Neural progenitor cell (in vitro differentiated cells): ENCODE results near the gene GABRE. TPM values are rescaled to one million over a fixed set of nuclear protein-coding genes. Genes with fewer than 3 reads are reported as not detected.
"Not testable (repeated sequence)": the region's sequence is repeated elsewhere in the genome, so short reads cannot be mapped to it uniquely, and the experiment has no call there.

ENCODE experiments used
- DNase-seq: peaks from one replicate; pipeline ENCODE4 v3.0.0-alpha.2; 2016; ENCODE audit warnings: low spot score
- H2AFZ ChIP-seq: fragments of 200-600 bp; sonication (generic); replicated peaks from 2 replicates; pipeline ENCODE4 v1.6.1; 2016; ENCODE audit warnings: antibody characterized with exemption
- H3F3A ChIP-seq: fragments of 200-600 bp; sonication (generic); 2 replicates; pipeline ENCODE4 v1.6.1; 2016; ENCODE audit warnings: antibody characterized with exemption, low read depth
- H3K27ac ChIP-seq: fragments of 200-600 bp; sonication (generic); 2 replicates; pipeline ENCODE4 v1.5.1; 2016; ENCODE audit warnings: mild to moderate bottlenecking
- H3K27me3 ChIP-seq: fragments of 200-600 bp; sonication (generic); 2 replicates; pipeline ENCODE4 v1.6.1; 2016; ENCODE audit warnings: mild to moderate bottlenecking, moderate library complexity
- H3K36me3 ChIP-seq: fragments of 200-600 bp; sonication (generic); 2 replicates; pipeline ENCODE4 v1.5.1; 2016
- H3K4me1 ChIP-seq: fragments of 200-600 bp; sonication (generic); 2 replicates; pipeline ENCODE4 v1.6.1; 2016; ENCODE audit warnings: mixed run types
- H3K4me2 ChIP-seq: fragments of 200-600 bp; sonication (generic); 2 replicates; pipeline ENCODE4 v1.6.1; 2016
- H3K4me3 ChIP-seq: fragments of 200-600 bp; sonication (generic); 2 replicates; pipeline ENCODE4 v1.5.1; 2016
- H3K79me2 ChIP-seq: fragments of 200-600 bp; sonication (generic); 2 replicates; pipeline ENCODE4 v1.6.1; 2016; ENCODE audit warnings: low read depth
- H3K9ac ChIP-seq: fragments of 200-600 bp; sonication (generic); 2 replicates; pipeline ENCODE4 v1.6.1; 2016
- H3K9me3 ChIP-seq: fragments of 200-600 bp; sonication (generic); 2 replicates; pipeline ENCODE4 v1.5.1; 2016; ENCODE audit warnings: low read depth
- H4K20me1 ChIP-seq: fragments of 200-600 bp; sonication (generic); 2 replicates; pipeline ENCODE4 v1.6.1; 2016; ENCODE audit warnings: low read depth
- H3K27ac Mint-ChIP-seq: 3 replicates; pipeline ENCODE4 v1.8.0; 2021; ENCODE audit warnings: mixed read lengths
- H3K27me3 Mint-ChIP-seq: 2 replicates; pipeline ENCODE4 v1.8.0; 2022; ENCODE audit warnings: low read depth, mild to moderate bottlenecking, inconsistent platforms, moderate library complexity, mixed read lengths; ENCODE audit not compliant: insufficient read depth
- H3K36me3 Mint-ChIP-seq: 3 replicates; pipeline ENCODE4 v1.8.0; 2021; ENCODE audit warnings: mixed read lengths
- H3K4me1 Mint-ChIP-seq: 3 replicates; pipeline ENCODE4 v1.8.0; 2021; ENCODE audit warnings: mixed read lengths
- H3K4me3 Mint-ChIP-seq: 3 replicates; pipeline ENCODE4 v1.8.0; 2021; ENCODE audit warnings: mild to moderate bottlenecking, moderate library complexity, mixed read lengths
- H3K9me3 Mint-ChIP-seq: 3 replicates; pipeline ENCODE4 v1.8.0; 2020; ENCODE audit warnings: mixed read lengths
- EZH2 ChIP-seq: fragments of 200-600 bp; sonication (generic); IDR thresholded peaks from 2 replicates; pipeline ENCODE4 v1.6.1; 2017; ENCODE audit warnings: antibody characterized with exemption, mild to moderate bottlenecking, moderate library complexity
- EZH2phosphoT487 ChIP-seq: fragments of 200-600 bp; sonication (generic); IDR thresholded peaks from 2 replicates; pipeline ENCODE4 v1.6.1; 2017; ENCODE audit warnings: antibody characterized with exemption
- total RNA-seq: library from RNA; depleted of rRNA; stranded (reverse); fragments of >200 nt; gene quantifications from 2 replicates; pipeline ENCODE4 v1.2.3, GENCODE V29; 2015; ENCODE audit warnings: low replicate concordance
- TF ChIP-seq, protein P1 (sequence below): fragments of 200-600 bp; sonication (generic); IDR thresholded peaks from 2 replicates; pipeline ENCODE4 v1.5.1; 2017; ENCODE audit warnings: antibody characterized with exemption, mild to moderate bottlenecking

The GABRE gene
- total RNA-seq, 1 donor from 2014 or later = 0.92 TPM

DNA sequence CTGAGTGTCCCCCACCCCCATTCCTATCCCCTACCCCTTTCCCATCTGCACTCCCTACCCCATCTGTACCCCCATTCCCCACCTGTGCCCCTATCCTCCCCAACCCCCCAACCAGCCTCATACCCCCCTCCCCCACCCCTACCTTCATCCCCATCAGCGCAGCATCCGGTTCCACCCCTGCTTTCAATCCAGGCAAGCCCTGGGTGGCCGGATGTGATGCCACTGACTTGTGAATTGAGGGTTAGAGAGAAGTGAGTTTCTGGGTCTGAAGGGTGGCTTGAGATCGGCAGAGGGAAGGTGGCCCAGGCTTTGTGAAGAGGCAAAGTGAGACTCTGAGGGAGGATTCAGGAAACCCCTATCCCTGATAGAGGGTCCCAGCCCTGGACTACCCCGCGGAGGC is 53.9 kb downstream of the GABRE start:
- Histone ChIP-seq H4K20me1 (no peaks in the 10 kb centered on the region), H3F3A (no peaks in the 10 kb centered on the region), H3K4me3 (no peak overlapping the region), H3K27me3 (no peaks in the 10 kb centered on the region), H3K4me2 (no peak overlapping the region), H2AFZ (no peak overlapping the region), H3K4me1 (no peaks in the 10 kb centered on the region), H3K36me3 (no peaks in the 10 kb centered on the region), H3K79me2 (no peaks in the 10 kb centered on the region), H3K27ac (no peak overlapping the region), H3K9ac (no peak overlapping the region), H3K9me3 (no peaks in the 10 kb centered on the region)
- TF ChIP-seq, protein P1, sequence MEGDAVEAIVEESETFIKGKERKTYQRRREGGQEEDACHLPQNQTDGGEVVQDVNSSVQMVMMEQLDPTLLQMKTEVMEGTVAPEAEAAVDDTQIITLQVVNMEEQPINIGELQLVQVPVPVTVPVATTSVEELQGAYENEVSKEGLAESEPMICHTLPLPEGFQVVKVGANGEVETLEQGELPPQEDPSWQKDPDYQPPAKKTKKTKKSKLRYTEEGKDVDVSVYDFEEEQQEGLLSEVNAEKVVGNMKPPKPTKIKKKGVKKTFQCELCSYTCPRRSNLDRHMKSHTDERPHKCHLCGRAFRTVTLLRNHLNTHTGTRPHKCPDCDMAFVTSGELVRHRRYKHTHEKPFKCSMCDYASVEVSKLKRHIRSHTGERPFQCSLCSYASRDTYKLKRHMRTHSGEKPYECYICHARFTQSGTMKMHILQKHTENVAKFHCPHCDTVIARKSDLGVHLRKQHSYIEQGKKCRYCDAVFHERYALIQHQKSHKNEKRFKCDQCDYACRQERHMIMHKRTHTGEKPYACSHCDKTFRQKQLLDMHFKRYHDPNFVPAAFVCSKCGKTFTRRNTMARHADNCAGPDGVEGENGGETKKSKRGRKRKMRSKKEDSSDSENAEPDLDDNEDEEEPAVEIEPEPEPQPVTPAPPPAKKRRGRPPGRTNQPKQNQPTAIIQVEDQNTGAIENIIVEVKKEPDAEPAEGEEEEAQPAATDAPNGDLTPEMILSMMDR = no peak
- no peak for TF ChIP-seq EZH2
- TF ChIP-seq EZH2phosphoT487 = no peak
- Mint-ChIP-seq H3K9me3 (peaks cover 4% of the 10 kb centered on the region), H3K27me3 (peaks cover 3% of the 10 kb centered on the region), H3K4me1 (no peaks in the 10 kb centered on the region), H3K4me3 (no peak overlapping the region), H3K27ac (no peak overlapping the region), H3K36me3 (no peaks in the 10 kb centered on the region)
- no peak for DNase-seq

DNA sequence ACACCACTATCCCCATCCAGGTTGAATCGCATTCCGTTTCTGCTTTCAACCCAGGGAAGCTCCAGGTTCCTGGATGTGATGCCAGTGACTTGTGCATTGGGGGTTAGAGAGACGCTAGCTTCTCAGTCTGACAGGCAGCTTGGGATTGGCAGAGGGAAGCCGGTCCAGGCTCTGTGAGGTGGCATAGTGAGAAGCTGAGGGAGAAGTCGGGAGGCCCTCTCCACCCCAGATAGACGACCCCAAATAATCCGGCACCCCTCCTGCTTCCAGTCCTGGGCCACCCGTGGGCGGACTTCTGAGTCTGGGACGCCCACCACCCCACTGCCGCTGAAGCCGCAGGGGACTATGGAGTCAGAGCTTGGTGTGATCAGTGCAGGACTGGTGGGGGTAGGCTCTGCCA is 54.4 kb downstream of the GABRE start:
- H3K9me3 Mint-ChIP-seq = peaks cover 4% of the 10 kb centered on the region

DNA sequence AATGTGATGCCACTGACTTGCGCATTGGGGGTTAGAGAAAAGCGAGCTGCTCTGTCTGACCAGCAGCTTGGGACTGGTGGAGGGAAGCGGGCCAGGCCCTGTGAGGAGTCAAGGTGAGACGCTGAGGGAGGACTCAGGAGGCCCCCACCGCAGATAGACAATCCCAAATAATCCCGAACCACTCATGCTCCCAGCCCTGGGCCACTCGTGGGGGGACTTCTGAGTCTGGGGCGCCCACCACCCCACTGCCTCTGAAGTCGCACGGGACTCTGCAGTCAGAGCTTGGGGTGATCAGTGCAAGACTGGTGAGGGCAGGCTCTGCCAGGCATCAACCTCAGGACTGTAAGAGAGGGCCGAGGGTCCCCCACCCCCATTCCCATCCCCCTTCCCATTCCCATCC is 54.9 kb downstream of the GABRE start:
- no peak overlapping the region for H2AFZ ChIP-seq
- H3K4me1 ChIP-seq = no peaks in the 10 kb centered on the region
- no peak overlapping the region for H3K9ac ChIP-seq
- H3K36me3 ChIP-seq = no peaks in the 10 kb centered on the region
- TF ChIP-seq EZH2phosphoT487 (no peak), EZH2 (no peak)
- TF ChIP-seq, protein P1 = no peak
- no peaks in the 10 kb centered on the region for H3K27me3 ChIP-seq
- Mint-ChIP-seq H3K9me3 (peaks cover 4% of the 10 kb centered on the region), H3K27me3 (peaks cover 3% of the 10 kb centered on the region), H3K27ac (no peak overlapping the region), H3K4me1 (no peaks in the 10 kb centered on the region), H3K36me3 (no peaks in the 10 kb centered on the region), H3K4me3 (no peak overlapping the region)
- no peaks in the 10 kb centered on the region for H3K79me2 ChIP-seq
- DNase-seq = no peak
- no peak overlapping the region for H3K27ac ChIP-seq
- no peak overlapping the region for H3K4me3 ChIP-seq
- H3F3A ChIP-seq = no peaks in the 10 kb centered on the region
- no peak overlapping the region for H3K4me2 ChIP-seq
- no peaks in the 10 kb centered on the region for H3K9me3 ChIP-seq
- no peaks in the 10 kb centered on the region for H4K20me1 ChIP-seq

More for the DNA sequence above, 54.4 kb downstream of the GABRE start:
- H3K27ac ChIP-seq = no peak overlapping the region
- H3K9me3 ChIP-seq = no peaks in the 10 kb centered on the region
- no peaks in the 10 kb centered on the region for H3K27me3 ChIP-seq
- TF ChIP-seq, protein P1 = no peak
- no peak for TF ChIP-seq EZH2
- no peak for TF ChIP-seq EZH2phosphoT487
- no peaks in the 10 kb centered on the region for H3K4me1 ChIP-seq
- H3K27ac Mint-ChIP-seq = no peak overlapping the region
- H3K4me1 Mint-ChIP-seq = no peaks in the 10 kb centered on the region
- no peaks in the 10 kb centered on the region for H3F3A ChIP-seq
- no peaks in the 10 kb centered on the region for H3K36me3 Mint-ChIP-seq
- no peak overlapping the region for H2AFZ ChIP-seq
- H3K4me3 Mint-ChIP-seq = no peak overlapping the region
- no peaks in the 10 kb centered on the region for H3K36me3 ChIP-seq
- H3K27me3 Mint-ChIP-seq = peaks cover 3% of the 10 kb centered on the region
- H4K20me1 ChIP-seq = no peaks in the 10 kb centered on the region
- H3K79me2 ChIP-seq = no peaks in the 10 kb centered on the region
- no peak overlapping the region for H3K4me3 ChIP-seq
- no peak overlapping the region for H3K4me2 ChIP-seq
- DNase-seq = no peak
- H3K9ac ChIP-seq = no peak overlapping the region

DNA sequence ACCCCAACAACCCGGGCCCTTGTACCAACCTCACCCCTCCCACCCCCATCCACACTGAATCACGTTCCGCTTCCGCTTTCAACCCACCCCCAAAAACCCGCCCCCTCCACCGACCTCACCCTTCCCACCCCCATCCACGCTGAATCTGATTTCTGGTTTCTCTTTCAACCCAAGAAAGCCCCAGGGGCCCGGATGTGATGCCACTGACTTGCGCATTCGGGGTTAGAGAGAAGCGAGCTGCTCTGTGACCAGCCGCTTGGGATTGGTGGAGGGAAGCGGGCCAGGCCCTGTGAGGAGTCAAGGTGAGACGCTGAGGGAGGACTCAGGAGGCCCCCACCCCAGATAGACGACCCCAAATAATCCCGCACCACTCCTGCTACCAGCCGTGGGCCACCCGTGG is 55.7 kb downstream of the GABRE start:
- not testable (repeated sequence) for H3K79me2 ChIP-seq, H3K9ac ChIP-seq, H3K4me1 Mint-ChIP-seq, H2AFZ ChIP-seq, H3K4me3 Mint-ChIP-seq, H3K27ac Mint-ChIP-seq, H3K36me3 ChIP-seq, H3K4me1 ChIP-seq, DNase-seq, H3K27me3 Mint-ChIP-seq, H3F3A ChIP-seq, H3K27ac ChIP-seq, H3K27me3 ChIP-seq, H3K4me2 ChIP-seq, H3K9me3 ChIP-seq, H3K9me3 Mint-ChIP-seq, H3K36me3 Mint-ChIP-seq, H4K20me1 ChIP-seq, H3K4me3 ChIP-seq
